A673 (cell line): Measurements from ENCODE around the gene OGA. TPM values are rescaled to one million over a fixed set of nuclear protein-coding genes. Genes with fewer than 3 reads are reported as not detected.

Source experiments
- BruUV-seq: library from RNA; stranded (reverse); fragments of 400-500 nt; replicated peaks from 2 replicates; lab custom pipeline; 2021; lab: Mats Ljungman, UMichigan
- CTCF ChIA-PET: fragments of 300-600 bp; sonication (Branson Sonifier 250); formaldehyde crosslinking; loops from one replicate; lab custom pipeline; 2022; ENCODE audit warnings: antibody characterized with exemption; lab: Charles Lee
- POLR2A ChIA-PET: fragments of 300-600 bp; sonication (Branson Sonifier 250); formaldehyde crosslinking; loops from one replicate; lab custom pipeline; 2022; ENCODE audit warnings: antibody characterized with exemption; ENCODE audit not compliant: low non-redundant PET; lab: Charles Lee
- DNase-seq: peaks from one replicate; pipeline ENCODE4 v3.0.0-alpha.2; 2015; ENCODE audit warnings: low spot score
- H3K27ac ChIP-seq: fragments of 200-600 bp; sonication (generic); 2 replicates; pipeline ENCODE4 v1.5.1; 2016; ENCODE audit warnings: mixed run types, low read depth, mild to moderate bottlenecking, mixed read lengths, antibody characterized with exemption, low read length; ENCODE audit not compliant: poor library complexity, severe bottlenecking
- H3K27me3 ChIP-seq: fragments of 200-600 bp; sonication (generic); replicated peaks from 2 replicates; pipeline ENCODE4 v1.6.1; 2017; ENCODE audit warnings: mixed run types, low read depth, mild to moderate bottlenecking, mixed read lengths, antibody characterized with exemption, low read length; ENCODE audit not compliant: insufficient read depth, poor library complexity
- H3K36me3 ChIP-seq: fragments of 200-600 bp; sonication (generic); 2 replicates; pipeline ENCODE4 v1.6.1; 2016; ENCODE audit warnings: mixed run types, mild to moderate bottlenecking, mixed read lengths, antibody characterized with exemption, low read length; ENCODE audit not compliant: insufficient read depth, poor library complexity, severe bottlenecking
- H3K4me1 ChIP-seq: fragments of 200-600 bp; sonication (generic); 2 replicates; pipeline ENCODE4 v1.6.1; 2017; ENCODE audit warnings: mixed run types, mild to moderate bottlenecking, mixed read lengths, antibody characterized with exemption, low read length; ENCODE audit not compliant: insufficient read depth, poor library complexity, severe bottlenecking
- H3K4me3 ChIP-seq: fragments of 200-600 bp; sonication (generic); 2 replicates; pipeline ENCODE4 v1.5.1; 2016; ENCODE audit warnings: low read depth, mixed run types, mild to moderate bottlenecking, mixed read lengths, low read length; ENCODE audit not compliant: poor library complexity, severe bottlenecking
- H3K9me3 ChIP-seq: fragments of 200-600 bp; sonication (generic); 2 replicates; pipeline ENCODE4 v1.6.1; 2016; ENCODE audit warnings: mixed run types, low read depth, mild to moderate bottlenecking, mixed read lengths, antibody characterized with exemption, low read length; ENCODE audit not compliant: poor library complexity, severe bottlenecking
- CTCF ChIP-seq: fragments of 300-800, 200-600 bp; sonication (generic); conservative IDR thresholded peaks from 2 replicates; pipeline ENCODE4 v1.5.1; 2017; ENCODE audit warnings: low read depth, mild to moderate bottlenecking, antibody characterized with exemption, low read length, moderate library complexity, mixed read lengths
- EZH2 ChIP-seq: fragments of 200-600 bp; sonication (generic); IDR thresholded peaks from 2 replicates; pipeline ENCODE4 v1.6.1; 2017; ENCODE audit warnings: borderline replicate concordance, low read depth, mild to moderate bottlenecking, mixed read lengths, antibody characterized with exemption, low read length; ENCODE audit not compliant: poor library complexity, severe bottlenecking
- intact Hi-C: fragments of 100-400 bp; cut with micrococcal nuclease; formaldehyde crosslinking; loops from one replicate; pipeline ENCODE4 v1.10.0; 2022; ENCODE audit not compliant: unreplicated experiment
- total RNA-seq: library from RNA; stranded (reverse); gene quantifications from 2 replicates; pipeline ENCODE4 v1.2.3, GENCODE V29; 2021

The OGA gene
- total RNA-seq, 1 experiment from 2014 or later, result 109 TPM

GRCh38 chr10:101741938-101742337 lies 76.3 kb downstream of the OGA start:
- Histone ChIP-seq H3K4me1 (no peaks in the 10 kb centered on the region), H3K27me3 (no peaks in the 10 kb centered on the region), H3K27ac (no peak overlapping the region), H3K36me3 (no peaks in the 10 kb centered on the region), H3K4me3 (no peak overlapping the region), H3K9me3 (no peaks in the 10 kb centered on the region)
- no TSS peak for BruUV-seq
- TF ChIP-seq CTCF (no peak), EZH2 (no peak)
- CTCF ChIA-PET, result interaction anchor here (0.6 kb wide), 1 partner anchor 221 kb away, joined by 5 read pairs; no protein-coding TSS in a partner anchor
- POLR2A ChIA-PET, result no interaction called here
- intact Hi-C loops, result no loop called here
- no peak for DNase-seq

- ChIA-PET CTCF (no interaction called here), POLR2A (no interaction called here)
- Histone ChIP-seq H3K4me3 (no peak overlapping the region), H3K27me3 (peaks cover 6% of the 10 kb centered on the region), H3K4me1 (no peaks in the 10 kb centered on the region), H3K9me3 (no peaks in the 10 kb centered on the region), H3K36me3 (no peaks in the 10 kb centered on the region), H3K27ac (no peak overlapping the region)
- intact Hi-C loops, result no loop called here
- no peak for DNase-seq
- TF ChIP-seq CTCF (no peak), EZH2 (no peak)
- BruUV-seq, result no TSS peak
These were observed 81.6 kb downstream of the OGA start for GRCh38 chr10:101736666-101737065.

Other genes with a start within 250 kb of the OGA start
- 27.2 and 30.6 TPM in 2 replicates for gene POLL, start 230.2 kb downstream of the OGA start, total RNA-seq
- 32.5 and 35.4 TPM in 2 replicates for gene DPCD, start 230.1 kb downstream of the OGA start, total RNA-seq
- gene FBXW4, start 123.3 kb downstream of the OGA start, total RNA-seq, result 19.5 and 24.0 TPM in 2 replicates
- gene FGF8, start 42.3 kb downstream of the OGA start, total RNA-seq, result not detected in 2 replicates
- 94.7 and 98.2 TPM in 2 replicates for gene NPM3, start 35.0 kb downstream of the OGA start, total RNA-seq
- 0.86 and 2.8 TPM in 2 replicates for gene KCNIP2, start 25.4 kb upstream of the OGA start, total RNA-seq
- gene ARMH3, start 237.7 kb upstream of the OGA start, total RNA-seq, result 17.8 and 19.7 TPM in 2 replicates
- gene HPS6, start 246.9 kb upstream of the OGA start, total RNA-seq, result 12.6 and 15.7 TPM in 2 replicates